Endodermal cell (in vitro differentiated cells): Measurements from ENCODE around the gene OR4K15. TPM values are rescaled to one million over a fixed set of nuclear protein-coding genes. Genes with fewer than 3 reads are reported as not detected.

ENCODE experiments used
- DNase-seq: peaks from one replicate; pipeline ENCODE4 v3.0.0-alpha.2; 2017
- H3K27ac ChIP-seq: 2 replicates; pipeline ENCODE4 v1.5.1; 2013; ENCODE audit warnings: mild to moderate bottlenecking, low read depth, low read length, moderate library complexity
- H3K27me3 ChIP-seq: 2 replicates; pipeline ENCODE4 v1.6.1; 2013; ENCODE audit warnings: mild to moderate bottlenecking, low read length, moderate library complexity; ENCODE audit not compliant: insufficient read depth, control insufficient read depth, poor library complexity, severe bottlenecking
- H3K36me3 ChIP-seq: 2 replicates; pipeline ENCODE4 v1.7.0; 2013; ENCODE audit warnings: mild to moderate bottlenecking, low read length, moderate library complexity; ENCODE audit not compliant: control insufficient read depth, insufficient read depth
- H3K4me1 ChIP-seq: one replicate; pipeline ENCODE4 v1.7.0; 2013; ENCODE audit warnings: low read length; ENCODE audit not compliant: control insufficient read depth, insufficient read depth
- H3K4me3 ChIP-seq: 2 replicates; pipeline ENCODE4 v1.5.1; 2013; ENCODE audit warnings: mild to moderate bottlenecking, low read length, moderate library complexity
- H3K9ac ChIP-seq: 2 replicates; pipeline ENCODE4 v1.6.1; 2013; ENCODE audit warnings: mild to moderate bottlenecking, low read length, moderate library complexity; ENCODE audit not compliant: poor library complexity, severe bottlenecking; ENCODE audit errors: extremely low read depth
- H3K9me3 ChIP-seq: 2 replicates; pipeline ENCODE4 v1.6.1; 2013; ENCODE audit warnings: mild to moderate bottlenecking, low read length, moderate library complexity; ENCODE audit not compliant: control insufficient read depth
- H3K27ac Mint-ChIP-seq: 2 replicates; pipeline ENCODE4 v1.8.0; 2020; ENCODE audit warnings: mixed read lengths
- H3K27me3 Mint-ChIP-seq: 2 replicates; pipeline ENCODE4 v1.8.0; 2021; ENCODE audit warnings: mild to moderate bottlenecking, mixed read lengths; ENCODE audit not compliant: insufficient read depth
- H3K36me3 Mint-ChIP-seq: 2 replicates; pipeline ENCODE4 v1.8.0; 2020; ENCODE audit warnings: low read depth, mixed read lengths
- H3K4me1 Mint-ChIP-seq: 2 replicates; pipeline ENCODE4 v1.8.0; 2020; ENCODE audit warnings: mixed read lengths
- H3K4me3 Mint-ChIP-seq: 2 replicates; pipeline ENCODE4 v1.8.0; 2020; ENCODE audit warnings: mild to moderate bottlenecking, moderate library complexity, mixed read lengths
- H3K9me3 Mint-ChIP-seq: 2 replicates; pipeline ENCODE4 v1.8.0; 2020; ENCODE audit warnings: mild to moderate bottlenecking, mixed read lengths
- WGBS, 2 experiments: methylation state at CpG; one replicate each; pipeline versions ENCODE4 v1.1.5 to v1.1.7; 2013; ENCODE audit warnings: missing lambda C conversion rate in 2 of 2, mixed read lengths in 1 of 2; ENCODE audit not compliant: insufficient coverage in 1 of 2, insufficient read length in 1 of 2; 5-methylcytosine and 5-hydroxymethylcytosine counted together
- long read RNA-seq, 4 experiments: library from polyadenylated mRNA in 2 of 4; library from RNA in 1 of 4; library from capped mRNA in 1 of 4; stranded (forward) in 3 of 4; unstranded in 1 of 4; transcript quantifications; one replicate each; pipeline ENCODE4 v2.0.0, GENCODE V29; 2020 to 2021; ENCODE audit warnings: inconsistent platforms in 1 of 4
- polyA plus RNA-seq, 2 experiments: library from polyadenylated mRNA; stranded (reverse); fragments of 50-300 nt; gene quantifications; one replicate each; pipeline ENCODE4 v1.2.3, GENCODE V29; 2013
- total RNA-seq, 2 donors: library from RNA; stranded (reverse); fragmentation: NEBNext Ultra II Directional in 1 of 2; extraction: Animal tissue kit (Norgen Biotek cat#: 25700) in 1 of 2; gene quantifications; 2 replicates in 1 of 2; 3 replicates in 1 of 2; pipeline ENCODE4 v1.2.1, GENCODE V29; 2021
- TF ChIP-seq, protein P1 (sequence below): fragments of 200-600 bp; sonication (generic); conservative IDR thresholded peaks from 2 replicates; pipeline ENCODE4 v1.5.0; 2021; ENCODE audit warnings: antibody characterized with exemption, mild to moderate bottlenecking

The OR4K15 gene, protein sequence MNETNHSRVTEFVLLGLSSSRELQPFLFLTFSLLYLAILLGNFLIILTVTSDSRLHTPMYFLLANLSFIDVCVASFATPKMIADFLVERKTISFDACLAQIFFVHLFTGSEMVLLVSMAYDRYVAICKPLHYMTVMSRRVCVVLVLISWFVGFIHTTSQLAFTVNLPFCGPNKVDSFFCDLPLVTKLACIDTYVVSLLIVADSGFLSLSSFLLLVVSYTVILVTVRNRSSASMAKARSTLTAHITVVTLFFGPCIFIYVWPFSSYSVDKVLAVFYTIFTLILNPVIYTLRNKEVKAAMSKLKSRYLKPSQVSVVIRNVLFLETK
- not detected for total RNA-seq
- polyA plus RNA-seq (2013, experiment 1 of 2): not detected
- polyA plus RNA-seq (2013, experiment 2 of 2): not detected
- long read RNA-seq, experiment 1: 0 reads
- long read RNA-seq, experiment 2: 0 reads
- long read RNA-seq, experiment 3: 0 reads
- long read RNA-seq, experiment 4: 0 reads

DNA sequence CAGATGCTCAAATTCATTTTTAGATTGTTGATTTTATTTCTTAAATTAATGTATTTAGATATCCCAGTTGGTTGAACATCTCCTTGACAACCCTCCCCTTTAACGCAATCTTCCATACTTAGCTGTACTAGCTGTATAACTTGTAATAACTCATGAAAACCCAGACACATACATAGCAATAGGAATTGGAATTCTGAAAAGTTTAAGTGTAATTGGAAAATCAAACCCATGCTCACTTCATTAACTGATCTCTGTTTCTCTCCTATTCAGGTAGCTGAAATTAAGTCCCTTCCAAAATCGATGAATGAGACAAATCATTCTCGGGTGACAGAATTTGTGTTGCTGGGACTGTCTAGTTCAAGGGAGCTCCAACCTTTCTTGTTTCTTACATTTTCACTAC, at the start of gene OR4K15:
Gene OR4K15 (plus strand): TSS at position 301 of the 400 bp plus-strand sequence. CDS start 0 bp downstream, at position 301.
- peaks cover 41% of the 10 kb centered on the region for H3K9me3 ChIP-seq
- no peaks in the 10 kb centered on the region for H3K36me3 Mint-ChIP-seq
- no peak within 1 kb of the TSS for H3K27ac Mint-ChIP-seq
- no peaks in the 10 kb centered on the region for H3K36me3 ChIP-seq
- H3K4me3 ChIP-seq: no peak within 1 kb of the TSS
- H3K4me1 ChIP-seq: no peaks in the 10 kb centered on the region
- peaks cover 55% of the 10 kb centered on the region for H3K9me3 Mint-ChIP-seq
- H3K4me3 Mint-ChIP-seq: no peak within 1 kb of the TSS
- H3K9ac ChIP-seq: no peak within 1 kb of the TSS
- no peak for DNase-seq
- H3K27me3 ChIP-seq: no peaks in the 10 kb centered on the region
- no peak within 1 kb of the TSS for H3K27ac ChIP-seq
- 94 to 100% methylated on average over 2 to 3 of the region's 3 CpGs for WGBS, 2 experiments
- no peaks in the 10 kb centered on the region for H3K4me1 Mint-ChIP-seq
- H3K27me3 Mint-ChIP-seq: no peaks in the 10 kb centered on the region
- TF ChIP-seq, protein P1, sequence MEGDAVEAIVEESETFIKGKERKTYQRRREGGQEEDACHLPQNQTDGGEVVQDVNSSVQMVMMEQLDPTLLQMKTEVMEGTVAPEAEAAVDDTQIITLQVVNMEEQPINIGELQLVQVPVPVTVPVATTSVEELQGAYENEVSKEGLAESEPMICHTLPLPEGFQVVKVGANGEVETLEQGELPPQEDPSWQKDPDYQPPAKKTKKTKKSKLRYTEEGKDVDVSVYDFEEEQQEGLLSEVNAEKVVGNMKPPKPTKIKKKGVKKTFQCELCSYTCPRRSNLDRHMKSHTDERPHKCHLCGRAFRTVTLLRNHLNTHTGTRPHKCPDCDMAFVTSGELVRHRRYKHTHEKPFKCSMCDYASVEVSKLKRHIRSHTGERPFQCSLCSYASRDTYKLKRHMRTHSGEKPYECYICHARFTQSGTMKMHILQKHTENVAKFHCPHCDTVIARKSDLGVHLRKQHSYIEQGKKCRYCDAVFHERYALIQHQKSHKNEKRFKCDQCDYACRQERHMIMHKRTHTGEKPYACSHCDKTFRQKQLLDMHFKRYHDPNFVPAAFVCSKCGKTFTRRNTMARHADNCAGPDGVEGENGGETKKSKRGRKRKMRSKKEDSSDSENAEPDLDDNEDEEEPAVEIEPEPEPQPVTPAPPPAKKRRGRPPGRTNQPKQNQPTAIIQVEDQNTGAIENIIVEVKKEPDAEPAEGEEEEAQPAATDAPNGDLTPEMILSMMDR: no peak

DNA sequence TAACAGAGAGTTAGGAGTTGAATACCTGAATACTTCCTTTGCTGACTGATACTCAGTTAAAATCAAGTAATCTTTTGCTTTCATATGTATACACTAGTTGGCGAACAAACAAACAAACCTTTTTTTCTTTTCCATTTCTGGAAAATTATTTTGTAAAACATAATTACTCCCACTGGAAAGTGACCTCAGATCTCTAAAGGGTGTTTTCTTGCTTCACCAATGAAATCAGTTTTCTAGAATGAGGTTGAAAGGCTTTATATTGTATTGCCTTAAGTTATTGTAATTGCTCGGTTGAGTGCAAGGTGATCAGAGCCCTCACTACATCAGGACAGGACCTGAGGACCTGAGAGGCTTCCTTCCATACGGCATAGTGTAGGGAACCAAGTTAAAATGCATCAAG, 44.8 kb upstream of the OR4K15 start, which contains the start of gene OR4K1:
Gene OR4K1 (plus strand): TSS at position 301 of the 400 bp plus-strand sequence. CDS start 4,750 bp downstream, outside the sequence.
- Mint-ChIP-seq H3K36me3 (no peaks in the 10 kb centered on the region), H3K27me3 (no peaks in the 10 kb centered on the region), H3K4me3 (no peak within 1 kb of the TSS), H3K27ac (no peak within 1 kb of the TSS), H3K4me1 (no peaks in the 10 kb centered on the region), H3K9me3 (peaks cover 58% of the 10 kb centered on the region)
- TF ChIP-seq, protein P1: no peak
- no peak within 1 kb of the TSS for H3K27ac ChIP-seq
- WGBS, 2 experiments: 67 to 83% methylated on average over 2 to 3 of the region's 3 CpGs
- no peaks in the 10 kb centered on the region for H3K27me3 ChIP-seq
- no peaks in the 10 kb centered on the region for H3K4me1 ChIP-seq
- no peak within 1 kb of the TSS for H3K4me3 ChIP-seq
- no peak within 1 kb of the TSS for H3K9ac ChIP-seq
- no peaks in the 10 kb centered on the region for H3K36me3 ChIP-seq
- DNase-seq: no peak
- peaks cover 76% of the 10 kb centered on the region for H3K9me3 ChIP-seq

DNA sequence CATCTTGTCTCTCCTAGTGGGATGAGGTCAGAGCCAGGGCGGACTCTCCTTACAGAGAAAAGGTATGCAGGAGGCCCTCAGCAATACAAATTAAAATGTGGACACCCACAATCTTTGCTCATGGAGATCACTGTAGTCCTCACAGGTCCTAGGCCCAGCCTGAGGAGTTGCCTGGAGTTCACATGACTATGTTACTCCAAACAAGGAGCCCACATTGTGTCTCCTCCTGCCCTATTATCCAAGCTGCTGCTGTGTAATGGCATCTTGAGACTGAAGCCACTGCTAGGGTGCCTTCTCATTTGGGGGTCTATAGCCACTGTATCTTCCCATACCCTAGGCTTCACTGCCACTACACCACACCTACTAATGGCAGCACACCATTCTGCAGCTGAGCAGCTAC, 33.7 kb upstream of the OR4K15 start:
- H3K27me3 Mint-ChIP-seq: no peaks in the 10 kb centered on the region
- H3K9me3 Mint-ChIP-seq: peaks cover 22% of the 10 kb centered on the region
- H3K4me3 ChIP-seq: no peak overlapping the region
- H3K4me3 Mint-ChIP-seq: no peak overlapping the region
- peaks cover 81% of the 10 kb centered on the region for H3K9me3 ChIP-seq
- H3K27me3 ChIP-seq: no peaks in the 10 kb centered on the region
- H3K9ac ChIP-seq: no peak overlapping the region
- 74 to 90% methylated on average over 1 of the region's 1 CpG for WGBS, 2 experiments
- H3K27ac Mint-ChIP-seq: no peak overlapping the region
- no peak overlapping the region for H3K27ac ChIP-seq
- no peaks in the 10 kb centered on the region for H3K36me3 Mint-ChIP-seq
- H3K36me3 ChIP-seq: no peaks in the 10 kb centered on the region
- TF ChIP-seq, protein P1: no peak
- no peak for DNase-seq
- H3K4me1 ChIP-seq: no peaks in the 10 kb centered on the region
- no peaks in the 10 kb centered on the region for H3K4me1 Mint-ChIP-seq
